BLaER1 (cell line): Measurements from ENCODE around the gene MSL3B.

Source experiments
- H3K27ac ChIP-seq: shearing (Covaris generic); formaldehyde crosslinking; 2 replicates; pipeline ENCODE4 v1.8.1; 2022
- H3K27me3 ChIP-seq: shearing (Covaris generic); formaldehyde crosslinking; 2 replicates; pipeline ENCODE4 v1.8.1; 2022
- H3K36me3 ChIP-seq: shearing (Covaris generic); formaldehyde crosslinking; 2 replicates; pipeline ENCODE4 v1.8.1; 2022
- H3K4me1 ChIP-seq: shearing (Covaris generic); formaldehyde crosslinking; 2 replicates; pipeline ENCODE4 v1.8.1; 2022
- H3K4me2 ChIP-seq: shearing (Covaris generic); formaldehyde crosslinking; 2 replicates; pipeline ENCODE4 v1.8.1; 2022
- H3K4me3 ChIP-seq: shearing (Covaris generic); formaldehyde crosslinking; 2 replicates; pipeline ENCODE4 v1.8.1; 2022
- H3K9ac ChIP-seq: shearing (Covaris generic); formaldehyde crosslinking; 2 replicates; pipeline ENCODE4 v1.8.1; 2022
- H3K9me3 ChIP-seq: shearing (Covaris generic); formaldehyde crosslinking; 2 replicates; pipeline ENCODE4 v1.8.1; 2022
- H4K20me1 ChIP-seq: shearing (Covaris generic); formaldehyde crosslinking; 2 replicates; pipeline ENCODE4 v1.8.1; 2022
- Cebpa-rat ChIP-seq: shearing (Covaris generic); IDR thresholded peaks from 2 replicates; pipeline ENCODE4 v1.8.1; 2022

Gene MSL3B

DNA sequence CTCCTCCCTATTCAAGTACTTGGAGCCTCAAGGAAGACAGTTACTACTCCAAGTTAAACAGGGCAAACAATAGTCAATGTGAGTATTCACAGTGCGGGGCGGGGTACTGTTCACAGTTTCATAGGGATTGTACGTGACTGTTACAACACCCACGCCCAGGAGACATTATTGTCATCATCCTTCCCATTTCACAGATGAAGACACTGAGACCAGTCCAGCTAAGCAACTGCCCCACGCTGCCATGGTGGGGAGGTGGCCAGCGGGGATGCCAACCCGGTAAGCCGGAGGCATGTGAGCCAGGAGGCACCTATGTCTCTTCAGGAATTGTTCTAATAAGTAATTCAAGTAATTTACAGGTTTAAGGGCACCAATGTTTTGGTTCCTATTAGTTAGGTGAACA lies 14.8 kb downstream of the MSL3B start:
- Histone ChIP-seq H3K9ac (peak overlapping the region; percentile 91), H4K20me1 (peaks cover 44% of the 10 kb centered on the region), H3K36me3 (peaks cover 41% of the 10 kb centered on the region), H3K4me1 (peaks cover 41% of the 10 kb centered on the region), H3K4me3 (peak overlapping the region; percentile 85), H3K27ac (peak overlapping the region; percentile 91), H3K27me3 (no peaks in the 10 kb centered on the region), H3K4me2 (peak overlapping the region; percentile 95), H3K9me3 (no peaks in the 10 kb centered on the region; the same call in 1 of the 2 replicates)
- no peak for TF ChIP-seq Cebpa-rat

- H3K9me3 ChIP-seq = no peaks in the 10 kb centered on the region; the same call in 1 of the 2 replicates
- H3K36me3 ChIP-seq = peaks cover 54% of the 10 kb centered on the region
- peak overlapping the region; percentile 95 for H3K4me2 ChIP-seq
- no peak overlapping the region for H3K27ac ChIP-seq
- H3K4me3 ChIP-seq = peak overlapping the region; percentile 85; the same call in 1 of the 2 replicates
- peaks cover 41% of the 10 kb centered on the region for H3K4me1 ChIP-seq
- peaks cover 57% of the 10 kb centered on the region for H4K20me1 ChIP-seq
- no peak for TF ChIP-seq Cebpa-rat
- H3K27me3 ChIP-seq = no peaks in the 10 kb centered on the region
- H3K9ac ChIP-seq = peak overlapping the region; percentile 91
These were observed 16.1 kb downstream of the MSL3B start for GRCh38 chr2:233852056-233852455.

GRCh38 chr2:233851169-233851568 lies 17.0 kb downstream of the MSL3B start:
- no peak for TF ChIP-seq Cebpa-rat
- Histone ChIP-seq H3K27ac (no peak overlapping the region), H3K4me2 (no peak overlapping the region), H3K36me3 (peaks cover 63% of the 10 kb centered on the region), H3K4me1 (peaks cover 41% of the 10 kb centered on the region), H4K20me1 (peaks cover 66% of the 10 kb centered on the region), H3K9ac (no peak overlapping the region), H3K9me3 (no peaks in the 10 kb centered on the region; the same call in 1 of the 2 replicates), H3K27me3 (no peaks in the 10 kb centered on the region), H3K4me3 (no peak overlapping the region)

DNA sequence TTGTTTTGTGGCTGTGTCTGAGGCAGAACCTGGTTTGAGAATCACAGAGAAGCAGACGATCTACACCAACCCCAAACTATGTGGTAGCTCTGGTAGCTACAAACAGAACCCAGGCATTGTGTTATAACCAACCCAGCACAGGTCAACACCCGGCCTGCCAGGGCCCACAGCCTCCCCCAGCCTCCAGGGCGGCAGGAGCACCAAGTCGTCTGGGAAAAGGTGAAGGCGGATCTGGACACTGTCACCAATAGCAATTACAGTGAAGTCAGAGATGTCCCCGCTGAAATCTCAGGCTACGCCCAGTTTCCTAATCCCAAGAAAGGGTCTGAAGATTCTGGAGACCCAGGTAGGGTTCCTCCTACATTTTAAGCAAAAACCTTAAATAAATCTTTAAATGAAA lies 17.4 kb downstream of the MSL3B start:
- Histone ChIP-seq H3K4me3 (no peak overlapping the region), H3K4me2 (no peak overlapping the region)
- TF ChIP-seq Cebpa-rat = no peak

GRCh38 chr2:233849607-233850271 lies 18.4 kb downstream of the MSL3B start:
- Histone ChIP-seq H3K27me3 (no peaks in the 10 kb centered on the region), H3K4me3 (no peak overlapping the region), H3K4me2 (no peak overlapping the region)

More for the DNA sequence above, 17.4 kb downstream of the MSL3B start:
- peaks cover 68% of the 10 kb centered on the region for H3K36me3 ChIP-seq
- H3K9ac ChIP-seq = no peak overlapping the region
- H3K4me1 ChIP-seq = peaks cover 41% of the 10 kb centered on the region
- H3K27me3 ChIP-seq = no peaks in the 10 kb centered on the region
- H4K20me1 ChIP-seq = peaks cover 70% of the 10 kb centered on the region
- H3K27ac ChIP-seq = no peak overlapping the region
- no peaks in the 10 kb centered on the region; the same call in 1 of the 2 replicates for H3K9me3 ChIP-seq

GRCh38 chr2:233848276-233848675 lies 19.9 kb downstream of the MSL3B start:
- no peak overlapping the region for H3K4me3 ChIP-seq
- no peaks in the 10 kb centered on the region for H3K9me3 ChIP-seq
- H3K4me2 ChIP-seq = no peak overlapping the region
- no peaks in the 10 kb centered on the region for H3K27me3 ChIP-seq
- peaks cover 92% of the 10 kb centered on the region for H3K36me3 ChIP-seq
- H3K27ac ChIP-seq = no peak overlapping the region
- peaks cover 28% of the 10 kb centered on the region for H3K4me1 ChIP-seq
- peaks cover 84% of the 10 kb centered on the region for H4K20me1 ChIP-seq
- no peak overlapping the region for H3K9ac ChIP-seq
- TF ChIP-seq Cebpa-rat = no peak

More at GRCh38 chr2:233849607-233850271, 18.4 kb downstream of the MSL3B start:
- TF ChIP-seq Cebpa-rat = no peak
- Histone ChIP-seq H3K4me1 (peaks cover 34% of the 10 kb centered on the region), H3K36me3 (peaks cover 78% of the 10 kb centered on the region), H3K27ac (no peak overlapping the region), H4K20me1 (peaks cover 80% of the 10 kb centered on the region), H3K9me3 (no peaks in the 10 kb centered on the region), H3K9ac (no peak overlapping the region; the same call in 1 of the 2 replicates)

- Histone ChIP-seq H3K36me3 (peaks cover 100% of the 10 kb centered on the region), H3K27ac (no peak overlapping the region), H3K4me2 (no peak overlapping the region), H3K4me3 (no peak overlapping the region), H3K9me3 (no peaks in the 10 kb centered on the region), H3K27me3 (no peaks in the 10 kb centered on the region), H4K20me1 (peaks cover 92% of the 10 kb centered on the region), H3K9ac (no peak overlapping the region), H3K4me1 (peaks cover 19% of the 10 kb centered on the region)
- TF ChIP-seq Cebpa-rat = no peak
These were observed 20.8 kb downstream of the MSL3B start for GRCh38 chr2:233847248-233847898.

- no peak overlapping the region for H3K27ac ChIP-seq
- H3K9ac ChIP-seq = no peak overlapping the region
- H3K36me3 ChIP-seq = peaks cover 100% of the 10 kb centered on the region
- H4K20me1 ChIP-seq = peaks cover 92% of the 10 kb centered on the region
- H3K4me3 ChIP-seq = no peak overlapping the region
- no peak for TF ChIP-seq Cebpa-rat
- H3K4me2 ChIP-seq = no peak overlapping the region
- H3K4me1 ChIP-seq = peaks cover 11% of the 10 kb centered on the region
- no peaks in the 10 kb centered on the region for H3K27me3 ChIP-seq
- H3K9me3 ChIP-seq = no peaks in the 10 kb centered on the region
These were observed 21.6 kb downstream of the MSL3B start for GRCh38 chr2:233846387-233847247.

GRCh38 chr2:233845301-233846060 lies 22.7 kb downstream of the MSL3B start:
- H3K4me3 ChIP-seq = no peak overlapping the region
- H3K27me3 ChIP-seq = no peaks in the 10 kb centered on the region
- H3K4me2 ChIP-seq = no peak overlapping the region
- H3K9me3 ChIP-seq = no peaks in the 10 kb centered on the region
- H3K27ac ChIP-seq = no peak overlapping the region
- H3K36me3 ChIP-seq = peaks cover 100% of the 10 kb centered on the region
- no peak overlapping the region for H3K9ac ChIP-seq
- no peak for TF ChIP-seq Cebpa-rat
- peaks cover 95% of the 10 kb centered on the region for H4K20me1 ChIP-seq
- peaks cover 7% of the 10 kb centered on the region for H3K4me1 ChIP-seq
